Neutrophil (primary cell): ENCODE measurements around the gene HYAL3.

Experiments used
- H3K27ac ChIP-seq: fragments of 200-600 bp; sonication (generic); 2 replicates; pipeline ENCODE4 v1.5.1; 2016; ENCODE audit warnings: mild to moderate bottlenecking, moderate library complexity
- H3K27me3 ChIP-seq: fragments of 200-600 bp; sonication (generic); 2 replicates; pipeline ENCODE4 v1.6.0; 2016; ENCODE audit warnings: mild to moderate bottlenecking
- H3K36me3 ChIP-seq: fragments of 200-600 bp; sonication (generic); 2 replicates; pipeline ENCODE4 v1.5.1; 2017
- H3K4me1 ChIP-seq, 2 experiments: fragments of 200-600 bp in 1 of 2; sonication (generic) in 1 of 2; 1 replicate in 1 of 2; 2 replicates in 1 of 2; pipeline versions ENCODE4 v1.5.1 to v1.6.1; 2013 to 2016; ENCODE audit warnings: low read depth in 1 of 2, low read length in 1 of 2, mild to moderate bottlenecking in 1 of 2, moderate library complexity in 1 of 2; ENCODE audit not compliant: control insufficient read depth in 1 of 2, insufficient read depth in 1 of 2
- H3K4me3 ChIP-seq, 2 experiments: fragments of 200-600 bp in 1 of 2; sonication (generic) in 1 of 2; 1 replicate in 1 of 2; 2 replicates in 1 of 2; pipeline ENCODE4 v1.5.1; 2013 to 2016; ENCODE audit warnings: low read depth in 1 of 2, low read length in 1 of 2, mild to moderate bottlenecking in 1 of 2, moderate library complexity in 1 of 2
- H3K9me3 ChIP-seq: fragments of 200-600 bp; sonication (generic); 2 replicates; pipeline ENCODE4 v1.5.1; 2016
- TF ChIP-seq, protein P1 (sequence below): fragments of 200-600 bp; sonication (generic); IDR thresholded peaks from 2 replicates; pipeline ENCODE4 v1.5.1; 2016; ENCODE audit warnings: antibody characterized with exemption

HYAL3 gene

DNA sequence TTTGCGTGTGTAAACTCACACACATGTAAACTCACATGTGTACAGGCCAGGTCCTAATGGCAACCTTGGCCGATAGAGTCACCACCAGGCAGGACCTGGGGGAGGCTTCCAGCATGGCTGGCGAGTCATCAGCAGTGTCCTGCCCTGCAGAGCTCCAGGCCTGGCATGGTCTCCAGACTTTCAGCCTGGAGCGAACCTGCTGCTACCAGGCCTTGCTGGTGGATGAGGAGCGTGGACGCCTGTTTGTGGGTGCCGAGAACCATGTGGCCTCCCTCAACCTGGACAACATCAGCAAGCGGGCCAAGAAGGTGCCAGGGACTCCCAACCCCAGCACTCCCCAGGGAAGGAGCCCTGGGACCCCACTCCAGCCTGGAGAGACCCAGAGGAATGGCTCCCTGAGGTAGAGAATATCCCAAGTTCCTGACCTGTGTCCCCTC is 29.2 kb downstream of the HYAL3 start:
- Histone ChIP-seq H3K36me3 (no peaks in the 10 kb centered on the region), H3K9me3 (no peaks in the 10 kb centered on the region), H3K4me1 (peaks cover 21 to 25% of the 10 kb centered on the region in 2 experiments), H3K27me3 (peaks cover 62% of the 10 kb centered on the region), H3K4me3 (no peak overlapping the region), H3K27ac (no peak overlapping the region)
- TF ChIP-seq, protein P1, sequence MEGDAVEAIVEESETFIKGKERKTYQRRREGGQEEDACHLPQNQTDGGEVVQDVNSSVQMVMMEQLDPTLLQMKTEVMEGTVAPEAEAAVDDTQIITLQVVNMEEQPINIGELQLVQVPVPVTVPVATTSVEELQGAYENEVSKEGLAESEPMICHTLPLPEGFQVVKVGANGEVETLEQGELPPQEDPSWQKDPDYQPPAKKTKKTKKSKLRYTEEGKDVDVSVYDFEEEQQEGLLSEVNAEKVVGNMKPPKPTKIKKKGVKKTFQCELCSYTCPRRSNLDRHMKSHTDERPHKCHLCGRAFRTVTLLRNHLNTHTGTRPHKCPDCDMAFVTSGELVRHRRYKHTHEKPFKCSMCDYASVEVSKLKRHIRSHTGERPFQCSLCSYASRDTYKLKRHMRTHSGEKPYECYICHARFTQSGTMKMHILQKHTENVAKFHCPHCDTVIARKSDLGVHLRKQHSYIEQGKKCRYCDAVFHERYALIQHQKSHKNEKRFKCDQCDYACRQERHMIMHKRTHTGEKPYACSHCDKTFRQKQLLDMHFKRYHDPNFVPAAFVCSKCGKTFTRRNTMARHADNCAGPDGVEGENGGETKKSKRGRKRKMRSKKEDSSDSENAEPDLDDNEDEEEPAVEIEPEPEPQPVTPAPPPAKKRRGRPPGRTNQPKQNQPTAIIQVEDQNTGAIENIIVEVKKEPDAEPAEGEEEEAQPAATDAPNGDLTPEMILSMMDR = no peak

DNA sequence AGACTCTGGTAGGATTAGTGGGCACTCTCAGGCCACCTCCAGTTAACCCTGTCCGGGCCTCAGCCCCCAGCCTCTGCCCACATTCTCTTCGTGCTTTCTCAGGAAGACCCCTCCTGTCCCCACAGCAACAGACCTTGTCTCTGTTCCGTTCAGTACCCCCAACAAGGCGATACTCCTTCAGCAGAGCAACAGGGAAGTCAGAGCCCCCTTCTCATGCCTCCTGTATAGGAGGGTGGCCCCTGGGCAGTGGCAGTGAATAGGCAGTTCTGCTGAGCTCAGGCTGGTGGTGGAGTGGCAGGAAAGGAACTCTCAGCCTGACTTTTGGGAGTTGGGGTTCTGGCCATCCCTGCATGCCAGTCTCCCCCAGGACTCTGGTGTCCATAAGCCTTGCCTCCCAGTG is 29.7 kb downstream of the HYAL3 start:
- no peaks in the 10 kb centered on the region for H3K36me3 ChIP-seq
- no peak overlapping the region for H3K27ac ChIP-seq
- H3K4me3 ChIP-seq = no peak overlapping the region
- H3K9me3 ChIP-seq = no peaks in the 10 kb centered on the region
- peaks cover 19 to 20% of the 10 kb centered on the region in 2 experiments for H3K4me1 ChIP-seq
- TF ChIP-seq, protein P1 = no peak
- H3K27me3 ChIP-seq = peaks cover 62% of the 10 kb centered on the region

DNA sequence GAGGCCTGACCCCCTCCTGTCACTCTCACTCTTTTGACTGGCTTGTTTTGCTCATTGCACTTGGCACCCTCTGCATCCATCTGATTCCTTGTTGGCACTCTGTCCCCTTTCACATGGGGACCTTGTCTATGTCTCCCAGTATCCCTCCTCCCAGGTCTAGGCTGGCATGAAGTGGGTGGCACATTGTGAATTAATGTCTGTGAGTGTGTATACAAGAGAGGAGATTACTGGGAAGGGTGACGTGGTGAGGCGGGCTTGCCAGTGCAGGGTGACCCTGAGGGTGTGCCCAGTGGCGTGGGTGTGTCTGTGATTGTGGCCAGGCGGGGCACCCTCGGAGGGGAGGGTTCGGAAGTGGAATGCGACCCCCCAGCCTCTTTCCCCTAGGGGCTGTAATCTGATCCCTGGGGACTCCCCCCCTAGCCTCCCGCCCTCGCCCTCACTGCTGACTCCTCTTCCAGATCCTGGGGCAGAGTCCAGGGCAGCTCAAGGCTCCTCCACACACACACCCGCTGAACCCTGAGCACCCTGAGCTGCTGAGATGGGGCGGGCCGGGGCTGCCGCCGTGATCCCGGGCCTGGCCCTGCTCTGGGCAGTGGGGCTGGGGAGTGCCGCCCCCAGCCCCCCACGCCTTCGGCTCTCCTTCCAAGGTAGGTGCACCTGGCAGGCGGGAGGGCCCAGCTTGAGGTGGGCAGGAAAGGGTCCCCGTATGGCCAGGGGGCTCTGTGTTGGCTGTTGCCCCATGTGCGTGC is 30.3 kb downstream of the HYAL3 start, which contains the start of gene SEMA3B:
TSS of gene SEMA3B (plus strand) at position 445 of the 749 bp plus-strand sequence. CDS start at position 539, 94 bp downstream.
- no peak within 1 kb of the TSS for H3K27ac ChIP-seq
- peaks cover 56% of the 10 kb centered on the region for H3K27me3 ChIP-seq
- no peaks in the 10 kb centered on the region for H3K36me3 ChIP-seq
- H3K4me1 ChIP-seq = peaks cover 13 to 14% of the 10 kb centered on the region in 2 experiments
- H3K4me3 ChIP-seq = no peak within 1 kb of the TSS
- H3K9me3 ChIP-seq = no peaks in the 10 kb centered on the region
- TF ChIP-seq, protein P1 = no peak

DNA sequence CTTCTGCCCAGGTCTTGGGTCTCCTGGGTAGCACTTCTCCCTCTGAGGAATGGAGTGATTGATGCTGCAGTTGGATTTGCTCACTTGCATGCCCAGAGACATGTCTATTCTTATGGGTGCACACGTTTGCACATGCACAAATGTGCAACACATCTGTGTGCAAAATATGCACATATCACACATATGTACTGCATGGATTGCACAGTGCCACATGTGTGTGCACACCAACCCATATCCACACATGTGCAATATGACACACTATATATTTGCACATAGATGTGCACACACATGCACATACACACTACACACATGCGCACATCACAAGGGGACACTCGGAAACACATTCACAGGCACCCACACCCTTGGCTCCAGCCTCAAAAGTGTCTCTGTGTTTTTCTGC is 30.9 kb downstream of the HYAL3 start:
- peaks cover 7 to 8% of the 10 kb centered on the region in 2 experiments for H3K4me1 ChIP-seq

DNA sequence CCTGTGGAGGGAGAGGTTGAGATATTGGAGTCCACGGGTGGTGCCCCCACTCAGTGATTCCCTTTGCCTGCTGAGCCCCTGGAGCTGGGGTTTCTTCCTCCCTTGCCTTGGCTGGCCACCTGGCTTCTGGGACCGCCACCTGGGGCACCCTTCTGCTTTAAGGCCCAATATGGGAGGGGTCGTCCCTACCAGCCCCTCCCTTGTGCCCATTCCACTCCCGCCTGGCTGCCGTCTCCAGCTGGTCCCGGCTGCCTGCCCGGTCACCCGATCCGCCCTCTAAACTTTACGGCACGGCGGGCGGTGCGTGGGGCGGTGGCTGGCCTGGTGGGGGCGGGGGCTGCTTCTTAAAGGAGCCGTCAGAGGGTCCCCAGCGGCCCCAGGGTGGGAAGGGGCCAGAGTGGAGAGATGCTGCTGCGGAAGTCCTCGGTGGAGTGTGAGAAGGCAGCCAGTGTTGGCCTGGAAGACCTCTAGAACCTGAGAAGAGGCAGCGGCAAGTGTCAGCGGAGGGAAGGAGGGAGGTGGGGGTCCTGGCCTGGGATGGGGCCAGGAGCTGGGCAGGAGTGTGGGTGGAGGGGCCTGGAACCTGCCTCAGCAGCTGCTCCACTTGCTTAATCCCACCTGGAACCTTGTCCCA is 31.8 kb downstream of the HYAL3 start:
- Histone ChIP-seq H3K27me3 (peaks cover 49% of the 10 kb centered on the region), H3K36me3 (peaks cover 7% of the 10 kb centered on the region), H3K9me3 (no peaks in the 10 kb centered on the region), H3K27ac (no peak overlapping the region), H3K4me1 (no peaks in the 10 kb centered on the region), H3K4me3 (no peak overlapping the region)
- TF ChIP-seq, protein P1 = no peak

More for the DNA sequence above, 30.9 kb downstream of the HYAL3 start:
- TF ChIP-seq, protein P1 = no peak
- Histone ChIP-seq H3K27me3 (peaks cover 50% of the 10 kb centered on the region), H3K27ac (no peak overlapping the region), H3K36me3 (no peaks in the 10 kb centered on the region), H3K4me3 (no peak overlapping the region), H3K9me3 (no peaks in the 10 kb centered on the region)
